GM21717 (cell line): ENCODE results near the gene FARP2.
A peak's percentile ranks its signal among the peaks of the same experiment; 100 is the strongest.

Experiments used
- ATAC-seq: cut with Tn5 transposase; IDR thresholded peaks from one replicate; pipeline ENCODE4 v1.9.1; 2021; ENCODE audit warnings: mild to moderate bottlenecking, moderate library complexity; ENCODE audit not compliant: unreplicated experiment

Gene FARP2

DNA sequence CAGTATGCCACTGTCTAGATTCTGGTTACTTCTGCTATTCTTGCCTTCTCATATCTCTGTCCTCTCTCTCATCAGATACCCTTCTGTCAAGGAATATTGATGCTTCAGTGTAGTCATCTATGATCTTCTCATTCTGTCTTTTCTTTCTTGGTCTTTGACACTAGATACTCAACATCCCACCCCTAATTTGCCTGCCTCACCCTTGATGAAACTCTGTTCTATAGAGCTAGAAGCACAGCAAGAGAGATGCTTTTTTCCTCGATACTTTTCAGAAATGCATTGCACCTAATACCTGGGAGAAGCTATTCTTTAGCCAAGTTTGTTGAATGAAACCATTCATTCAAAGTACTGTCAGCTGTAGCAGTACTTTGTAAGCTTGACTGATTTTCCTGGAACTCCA, 30.8 kb upstream of the FARP2 start:
- ATAC-seq, result no peak

DNA sequence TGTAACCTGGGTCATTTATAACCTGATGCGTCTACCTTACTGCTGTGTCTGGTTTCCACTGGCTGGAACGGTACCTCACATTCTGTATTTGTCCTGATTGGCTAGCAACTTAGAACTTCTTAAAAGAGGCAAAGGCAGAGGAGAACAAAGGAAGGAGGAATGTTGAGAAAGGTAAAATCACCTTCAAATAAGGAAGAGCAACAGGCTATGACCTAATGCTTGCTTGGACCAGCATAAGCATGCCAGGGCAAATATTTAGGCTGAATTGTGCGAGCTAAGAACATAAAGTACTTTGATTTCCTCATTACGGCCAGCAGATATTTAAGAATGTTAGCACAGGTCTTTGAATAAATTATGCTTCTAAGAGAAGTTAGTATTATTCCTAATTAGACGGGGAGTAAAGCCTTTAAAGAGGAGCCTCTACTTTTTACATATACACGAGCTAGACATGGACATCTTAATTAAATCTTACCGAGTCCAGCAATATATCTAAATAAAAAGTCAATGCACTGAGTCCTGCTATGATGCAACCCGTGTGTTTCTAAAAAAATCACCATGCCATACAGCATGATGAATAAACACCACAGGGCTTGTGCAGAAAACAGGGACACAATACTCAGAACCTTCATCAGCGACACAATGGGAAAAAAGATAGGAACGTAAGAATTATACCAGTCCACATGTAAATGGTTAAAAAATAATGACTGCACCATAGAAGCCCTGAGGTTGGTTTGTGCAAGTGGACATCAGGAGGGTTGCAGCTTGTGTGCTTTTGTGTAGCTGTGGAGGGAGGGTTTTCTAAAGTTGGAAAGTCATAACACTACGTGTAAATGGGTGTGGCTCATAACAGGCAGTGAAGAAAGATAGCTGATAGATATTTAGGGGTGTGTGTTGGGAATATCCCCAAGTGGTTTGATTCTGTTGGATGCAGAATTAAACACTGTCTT, 26.1 kb upstream of the FARP2 start:
- ATAC-seq, result no peak

DNA sequence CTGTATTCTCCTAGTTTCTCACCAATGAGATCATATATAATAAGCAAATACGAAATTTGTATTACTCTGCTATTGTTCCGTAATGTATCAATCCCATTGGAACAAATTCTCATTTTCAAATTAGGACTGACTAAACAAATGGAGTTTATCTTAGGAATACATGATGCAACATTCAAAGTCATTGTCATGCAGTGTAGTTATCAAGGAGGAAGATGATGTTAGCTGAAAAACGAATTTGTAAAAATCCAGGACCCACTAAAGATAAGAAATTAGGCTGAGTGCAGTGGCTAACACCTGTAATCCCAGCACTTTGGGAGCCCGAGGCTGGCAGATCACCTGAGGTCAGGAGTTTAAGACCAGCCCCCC, 25.5 kb upstream of the FARP2 start:
- no peak for ATAC-seq

DNA sequence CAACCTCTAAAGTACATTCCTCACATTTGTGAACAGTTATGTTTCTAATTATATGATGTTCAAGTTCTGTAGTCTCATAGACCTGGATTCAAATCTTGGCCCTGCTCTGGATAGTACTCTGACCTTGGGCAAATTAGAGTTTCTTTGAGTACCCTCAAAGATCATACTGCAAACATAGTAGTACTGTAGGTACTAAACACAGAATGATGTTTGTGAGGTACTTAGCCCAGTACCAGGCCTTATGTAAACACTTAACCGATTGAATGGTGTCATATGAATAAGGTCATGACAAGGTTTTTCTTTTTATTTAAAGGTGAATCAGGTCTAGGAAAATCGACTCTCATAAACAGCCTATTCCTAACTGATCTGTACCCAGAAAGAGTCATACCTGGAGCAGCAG, 21.3 kb upstream of the FARP2 start:
- ATAC-seq, result no peak

DNA sequence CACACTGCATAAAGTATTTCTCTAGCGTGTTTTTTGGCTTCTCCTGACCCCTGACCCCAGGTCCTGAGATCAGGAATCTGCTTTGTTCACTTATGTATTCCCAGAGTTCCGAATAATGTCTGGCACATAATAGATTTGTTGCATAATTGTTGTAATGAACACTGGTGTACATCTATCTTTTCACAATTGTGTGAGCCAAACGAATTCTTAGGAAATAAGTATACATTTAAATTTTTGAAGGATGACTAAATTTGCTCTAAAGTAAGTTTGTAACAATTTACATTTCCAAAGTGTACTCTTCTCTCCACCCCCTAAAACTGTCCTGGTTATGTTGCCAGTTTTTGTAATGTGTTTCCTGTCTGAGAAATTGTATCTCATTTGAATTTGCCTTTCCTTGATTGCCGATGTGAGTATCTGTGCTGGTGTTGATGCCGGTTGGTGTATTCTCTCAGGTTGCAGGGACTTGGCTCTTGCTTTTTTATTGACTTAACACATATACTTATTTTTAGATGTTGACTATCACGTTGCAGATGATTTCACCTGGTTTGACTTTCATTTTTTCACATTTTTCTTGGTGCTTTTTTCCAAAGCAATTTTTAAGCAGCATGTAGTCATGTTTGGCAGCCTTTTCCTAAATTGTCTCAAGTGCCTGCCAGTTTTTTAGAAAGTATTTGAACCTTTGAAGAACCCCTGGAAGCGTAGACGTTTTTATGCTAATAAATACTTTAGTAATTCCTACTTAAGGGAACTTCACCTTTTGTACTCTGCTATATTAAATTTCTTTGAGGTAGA, 16.1 kb upstream of the FARP2 start:
- ATAC-seq, result no peak

DNA sequence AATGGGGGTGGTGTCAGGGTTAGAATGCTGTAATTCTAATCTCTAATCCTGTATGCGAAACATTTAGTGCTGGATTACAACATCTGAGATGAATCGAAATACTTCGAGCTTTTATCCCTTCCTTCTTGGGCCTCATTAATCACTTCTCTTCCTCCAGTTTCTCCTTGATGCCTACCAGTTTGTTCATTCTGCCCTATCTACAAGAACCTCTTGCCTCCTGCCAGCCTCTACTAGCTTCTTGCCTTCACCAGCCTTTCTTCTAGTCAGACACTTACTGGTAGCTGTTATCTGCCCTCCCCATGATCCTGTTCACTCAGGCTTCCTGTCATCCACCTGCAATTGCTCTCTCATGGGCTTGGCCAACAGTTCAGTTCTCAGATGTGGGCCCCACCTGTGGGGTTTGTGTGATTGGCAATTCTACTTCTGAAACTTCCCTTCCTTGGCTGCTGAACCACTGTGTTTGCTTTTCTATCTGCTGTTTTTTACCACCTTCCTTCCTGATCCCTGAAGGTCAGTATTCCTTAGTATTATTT, 15.4 kb upstream of the FARP2 start:
- ATAC-seq, result no peak

DNA sequence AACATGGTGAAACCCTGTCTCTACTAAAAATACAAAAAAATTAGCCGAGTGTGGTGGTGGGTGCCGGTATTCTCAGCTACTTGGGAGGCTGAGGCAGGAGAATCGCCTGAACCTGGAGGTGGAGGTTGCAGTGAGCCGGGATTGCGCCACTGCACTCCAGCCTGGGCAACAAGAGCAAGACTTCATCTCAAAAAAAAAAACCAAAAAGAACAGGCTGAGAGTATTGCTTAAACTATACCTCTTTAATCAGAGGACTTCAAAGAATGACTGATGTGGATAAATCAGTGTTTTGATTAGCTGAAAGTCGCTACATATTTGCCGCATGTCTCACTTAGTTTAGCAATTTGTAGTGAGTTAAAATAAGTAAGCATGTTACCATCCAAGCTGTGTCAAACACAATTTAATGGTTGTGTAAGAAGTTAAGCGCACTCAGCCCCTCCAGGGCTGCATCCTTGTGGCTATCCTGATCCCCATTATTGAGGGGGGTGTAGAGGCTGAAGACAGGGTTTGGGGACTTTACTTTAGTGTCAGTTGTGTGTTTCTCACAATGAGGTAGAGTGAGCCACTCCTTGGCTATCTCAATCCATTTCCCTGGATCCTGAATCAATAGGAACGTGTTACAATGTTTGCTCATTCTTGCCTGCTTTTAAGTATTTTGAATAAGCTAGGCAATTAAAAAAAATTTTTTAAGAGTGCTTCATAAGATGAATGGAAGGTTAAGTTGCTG, 11.0 kb upstream of the FARP2 start:
- ATAC-seq, result no peak

DNA sequence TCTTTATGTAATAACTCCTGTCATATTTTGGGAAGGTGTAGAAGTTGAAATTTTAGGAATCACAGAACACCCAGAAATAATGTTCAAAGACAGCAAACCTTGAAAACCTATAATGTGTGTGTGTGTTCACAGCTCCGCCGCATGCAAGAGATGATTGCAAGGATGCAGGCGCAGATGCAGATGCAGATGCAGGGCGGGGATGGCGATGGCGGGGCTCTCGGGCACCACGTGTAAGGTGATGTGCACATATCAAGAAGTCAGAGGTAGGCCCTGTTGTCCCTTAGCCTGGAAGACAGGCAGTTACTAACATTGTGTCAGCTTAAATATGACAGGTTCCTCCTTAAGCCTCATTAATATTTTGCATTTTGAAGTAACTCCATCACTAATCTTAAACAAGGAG, 6.1 kb upstream of the FARP2 start:
- no peak for ATAC-seq

DNA sequence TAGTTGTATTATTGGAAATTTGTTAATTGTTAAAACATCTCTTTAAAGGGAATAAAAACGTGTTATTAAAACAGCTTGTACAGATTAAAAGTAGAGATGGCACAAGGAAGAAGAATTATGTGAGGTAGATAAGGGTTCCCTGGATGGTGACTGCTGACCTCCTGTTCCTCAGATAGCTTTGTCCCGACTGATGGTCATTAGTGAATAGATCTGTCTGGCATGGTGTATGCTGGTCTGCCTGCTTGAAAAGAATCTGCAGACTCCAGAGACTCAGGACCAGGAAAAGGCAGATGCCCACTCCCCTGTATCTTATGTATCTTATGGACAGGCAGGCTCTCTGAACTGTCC, 5.6 kb upstream of the FARP2 start:
- no peak for ATAC-seq

DNA sequence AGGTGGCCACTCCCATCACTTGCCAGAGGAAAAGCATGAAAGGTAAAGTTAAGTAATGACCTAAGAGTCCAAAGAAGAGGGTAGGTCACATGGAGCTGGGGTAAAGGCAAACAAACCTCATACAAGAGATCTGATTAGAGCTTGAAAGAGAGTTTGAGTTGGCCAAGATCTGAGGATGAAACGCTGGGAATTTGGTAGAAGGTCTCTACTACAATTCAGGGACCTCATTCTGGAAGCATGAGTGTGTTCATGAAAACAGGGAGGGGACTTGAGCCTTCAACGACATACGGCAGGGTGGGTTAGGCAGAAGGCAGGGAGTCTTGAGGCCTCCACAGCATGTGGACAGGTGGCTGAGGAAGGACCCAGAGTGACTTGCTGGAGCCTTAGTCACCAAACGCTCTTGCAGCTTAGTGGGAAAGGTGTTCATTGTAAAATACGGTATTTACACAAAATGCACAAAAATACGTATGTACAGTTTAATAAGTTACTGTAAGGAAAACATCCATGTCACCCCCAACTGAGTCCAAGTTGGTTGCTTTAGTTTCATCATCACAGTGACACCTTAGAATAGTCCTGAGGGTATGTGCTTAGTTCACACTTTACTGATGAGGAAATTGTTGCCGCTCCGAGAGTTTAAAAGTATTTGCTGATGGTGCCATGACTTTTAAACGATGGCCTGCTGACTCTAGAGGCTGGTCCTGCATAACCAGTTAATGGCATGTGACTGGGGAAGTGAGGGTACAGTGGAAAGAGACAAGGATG, 5.0 kb upstream of the FARP2 start:
- no peak for ATAC-seq

DNA sequence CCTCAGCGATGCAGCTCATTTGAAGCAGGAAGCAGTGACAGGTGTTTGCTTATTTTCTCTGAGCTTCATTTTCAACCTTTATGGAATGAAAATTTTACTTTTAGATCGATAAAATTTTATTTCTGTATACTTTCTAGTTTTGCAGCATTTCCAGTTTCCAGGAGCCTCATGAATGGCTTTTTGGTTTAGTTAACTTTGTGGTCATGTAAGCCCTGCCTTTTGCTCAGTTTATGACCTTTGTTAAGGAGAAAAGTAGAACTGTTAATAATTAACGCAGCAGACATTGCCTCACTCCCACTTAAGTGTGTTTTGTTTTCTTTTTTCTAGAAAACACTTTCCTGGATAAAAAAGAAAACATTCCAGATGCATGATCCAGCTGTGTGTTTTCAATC, 4.4 kb upstream of the FARP2 start:
- ATAC-seq, result no peak

DNA sequence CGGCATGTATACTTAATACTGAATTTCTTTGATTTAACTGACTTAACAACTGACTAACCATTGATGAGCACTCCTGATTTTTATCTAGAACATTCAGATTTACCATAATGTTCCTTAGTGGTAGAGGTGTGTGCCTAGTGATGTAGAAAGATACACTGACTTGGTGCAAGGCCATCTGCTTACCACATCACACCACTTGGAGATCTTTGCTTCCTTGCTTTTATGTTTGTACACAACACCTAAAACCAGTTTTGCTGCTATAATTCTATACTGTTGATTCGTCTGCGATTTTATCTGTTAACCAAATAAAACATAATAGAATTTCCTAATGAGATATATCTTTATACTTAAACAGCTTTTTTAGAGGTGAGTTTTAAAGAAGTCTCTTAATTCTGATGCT, 3.9 kb upstream of the FARP2 start:
- ATAC-seq, result no peak

DNA sequence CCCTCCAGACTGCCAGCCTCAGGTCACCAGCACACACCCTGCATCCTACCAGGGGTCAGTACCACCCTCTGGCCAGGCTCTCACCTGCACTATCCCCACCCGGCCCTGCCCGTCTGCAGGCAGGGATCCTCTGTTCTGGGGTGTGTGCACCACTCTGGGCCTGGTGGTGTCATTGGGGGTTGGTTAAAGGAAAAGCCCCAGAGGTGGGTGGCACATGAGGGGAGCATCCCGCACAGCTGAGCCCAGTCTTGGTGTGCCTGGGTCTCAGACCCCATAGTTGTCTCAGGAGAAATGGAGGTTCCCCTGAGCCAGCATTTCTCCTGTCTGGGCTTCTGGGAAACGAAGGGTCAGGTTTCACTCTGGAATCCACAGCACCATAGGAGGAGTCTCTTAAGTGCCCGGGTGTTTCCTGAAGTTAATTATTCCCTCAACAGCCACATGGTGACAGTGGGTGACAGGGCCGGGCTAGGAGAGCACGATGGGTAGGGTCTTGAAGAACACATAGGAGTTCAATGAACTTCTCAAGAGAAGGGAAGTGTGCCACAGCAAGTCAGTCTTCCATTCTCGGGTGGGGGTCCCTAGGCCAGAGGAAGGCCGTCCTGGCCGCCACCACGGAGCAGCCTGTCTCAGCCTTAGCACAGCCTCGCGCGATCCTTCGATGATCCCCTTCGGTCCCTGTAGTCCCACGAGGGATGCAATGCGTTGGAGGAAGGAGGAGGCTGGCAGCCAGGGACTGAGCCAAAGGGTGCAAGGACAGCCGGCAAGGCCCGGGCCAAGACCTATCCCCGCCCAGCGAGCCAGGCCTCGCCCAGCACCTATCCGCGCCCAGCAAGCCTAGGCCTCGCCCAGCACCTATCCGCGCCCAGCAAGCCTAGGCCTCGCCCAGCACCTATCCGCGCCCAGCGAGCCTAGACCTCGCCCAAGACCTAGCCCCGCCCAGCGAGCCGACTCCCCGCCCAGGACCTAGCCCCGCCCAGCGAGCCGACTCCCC, 1.1 kb upstream of the FARP2 start:
- no peak for ATAC-seq

DNA sequence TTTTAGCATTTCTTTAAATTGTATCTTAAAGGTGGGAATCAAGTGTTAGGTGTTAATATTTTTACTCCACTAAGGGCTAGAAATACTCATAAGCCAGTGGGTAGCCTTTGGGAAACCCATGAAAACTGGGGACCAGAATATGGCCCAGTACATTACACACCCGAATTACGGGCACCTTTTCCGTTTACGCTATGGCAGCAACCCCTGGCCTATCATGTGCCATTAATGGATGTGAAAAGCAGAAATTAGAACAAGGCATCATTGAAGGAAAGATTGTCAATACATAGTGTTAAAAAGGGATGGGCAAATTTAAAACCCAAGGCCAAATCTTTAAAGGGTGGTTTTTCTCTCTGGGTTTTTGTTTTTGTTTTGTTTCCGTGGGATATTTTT, 781 bp downstream of the FARP2 start:
- ATAC-seq, result no peak

DNA sequence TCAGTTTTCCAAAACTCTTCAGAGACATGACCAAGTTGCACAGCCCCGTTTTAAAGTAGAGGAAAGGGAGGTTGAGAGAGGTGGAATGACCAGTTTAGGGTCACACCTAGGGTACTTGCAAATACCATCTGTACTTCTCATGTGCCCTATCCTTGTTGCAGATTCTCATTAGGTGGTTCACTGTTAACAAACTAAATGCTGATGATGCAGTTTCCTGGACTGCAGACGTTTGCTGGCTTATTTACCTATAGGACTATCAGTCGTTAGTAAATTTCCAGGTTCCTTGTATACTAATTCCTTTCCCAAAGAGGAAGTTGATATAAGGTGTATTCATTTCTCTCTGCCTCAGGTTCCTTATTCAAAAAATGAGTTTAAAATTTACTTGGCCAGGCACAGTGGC, 1.4 kb downstream of the FARP2 start:
- ATAC-seq, result no peak

DNA sequence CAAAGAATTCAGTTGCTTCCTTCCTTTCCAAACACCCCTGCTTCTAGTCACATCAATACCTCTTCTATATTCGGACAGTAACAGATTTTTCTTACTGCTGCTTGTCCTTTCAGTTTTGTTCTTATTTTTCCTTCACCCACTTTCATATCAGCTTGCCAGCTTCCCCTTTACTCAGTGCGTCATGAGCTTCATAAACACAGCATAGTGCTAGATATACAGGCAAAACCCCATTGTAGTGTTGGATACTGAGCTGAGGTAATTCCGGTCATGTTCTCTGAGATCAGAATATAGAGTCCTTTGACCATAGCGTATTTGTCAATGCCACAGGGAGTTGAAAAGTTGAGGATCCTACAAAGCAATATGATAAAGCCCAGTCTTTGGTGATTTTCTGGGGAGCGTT, 2.4 kb downstream of the FARP2 start:
- peak; percentile 36 for ATAC-seq

DNA sequence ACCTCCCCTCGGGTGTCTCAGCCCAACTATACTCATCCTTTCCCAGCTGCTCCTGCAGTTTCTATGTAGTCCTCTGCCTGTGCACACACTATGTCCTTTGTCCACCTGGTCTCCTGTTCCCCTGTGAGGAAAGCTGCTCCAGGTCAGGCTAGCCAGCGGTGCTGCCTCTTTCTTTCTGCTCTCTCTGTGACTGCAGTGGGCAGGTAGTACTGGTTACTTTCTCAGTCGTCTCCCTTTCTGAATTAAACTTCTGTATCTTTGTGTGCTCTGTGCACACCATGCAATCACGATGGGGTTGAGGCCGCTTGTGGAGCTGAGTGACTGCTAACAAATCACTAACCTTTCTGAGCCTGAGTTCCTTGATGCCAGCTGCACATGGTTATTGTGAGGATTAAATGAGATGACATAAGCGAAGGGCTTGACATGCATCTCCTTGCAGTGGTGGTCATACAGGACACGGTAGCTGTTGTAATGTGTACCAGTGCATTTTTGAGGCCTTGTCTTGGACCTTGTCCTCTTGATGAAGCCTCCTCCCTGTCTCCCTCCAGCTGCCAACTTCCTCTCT, 3.5 kb downstream of the FARP2 start:
- ATAC-seq, result no peak

DNA sequence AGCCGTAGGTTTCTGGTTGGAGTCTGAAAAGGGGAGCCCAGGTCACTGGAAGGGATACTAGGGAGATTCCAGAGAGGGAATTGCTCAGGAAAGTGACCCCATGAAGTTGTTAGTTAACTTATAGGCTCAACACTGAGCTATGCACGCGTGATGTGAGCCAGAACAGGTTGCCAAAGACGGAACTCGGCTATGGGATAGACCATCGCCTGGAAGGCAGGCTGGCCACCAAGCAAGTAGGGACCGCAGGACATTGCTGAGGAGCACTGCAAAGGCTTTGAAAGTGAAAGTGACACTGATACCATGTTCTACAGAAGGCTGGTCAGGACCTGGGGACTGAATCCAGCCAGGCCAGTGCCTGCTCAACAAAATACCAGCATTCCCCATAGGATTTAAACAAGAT, 7.3 kb downstream of the FARP2 start:
- ATAC-seq, result no peak

DNA sequence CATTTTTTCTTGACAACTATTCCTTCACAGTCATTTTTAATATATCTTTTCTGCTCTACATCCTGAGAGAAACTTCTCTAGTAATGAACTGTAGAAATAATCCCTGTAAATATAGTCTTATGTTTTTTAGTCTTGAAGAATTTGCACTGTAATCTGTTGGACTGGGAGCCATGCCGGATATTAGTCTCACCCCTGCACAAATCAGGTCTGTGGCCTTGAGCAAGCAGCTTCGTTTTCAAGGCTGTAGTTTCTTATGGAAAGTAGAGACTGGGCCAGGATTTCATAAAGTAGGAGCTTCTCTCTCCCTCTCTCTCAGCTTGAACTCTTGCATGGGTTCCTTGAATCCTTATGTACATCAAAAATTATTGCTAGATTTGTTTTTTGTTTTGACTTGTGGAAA, 8.7 kb downstream of the FARP2 start:
- no peak for ATAC-seq
